Muscle layer of colon (tissue), 2 donors: ENCODE results near the gene CPLANE1.
"Not testable (repeated sequence)": the region's sequence is repeated elsewhere in the genome, so short reads cannot be mapped to it uniquely, and the experiment has no call there.

Experiments used
- H3K27ac ChIP-seq: one replicate; pipeline ENCODE4 v1.7.0; 2013; ENCODE audit warnings: low read depth, mild to moderate bottlenecking, low read length, moderate library complexity
- H3K27me3 ChIP-seq, 2 donors: one replicate each; pipeline ENCODE4 v1.7.0; 2013; ENCODE audit warnings: low read length in 2 of 2, mild to moderate bottlenecking in 2 of 2; ENCODE audit not compliant: insufficient read depth in 2 of 2, control insufficient read depth in 1 of 2
- H3K36me3 ChIP-seq: one replicate; pipeline ENCODE4 v1.7.0; 2013; ENCODE audit warnings: mild to moderate bottlenecking, low read length; ENCODE audit not compliant: insufficient read depth
- H3K4me1 ChIP-seq: one replicate; pipeline ENCODE4 v1.7.0; 2013; ENCODE audit warnings: mild to moderate bottlenecking, low read length; ENCODE audit not compliant: insufficient read depth
- H3K4me3 ChIP-seq, 2 donors: one replicate each; pipeline ENCODE4 v1.7.0; 2013; ENCODE audit warnings: low read length in 2 of 2, low read depth in 1 of 2, mild to moderate bottlenecking in 1 of 2, moderate library complexity in 1 of 2
- H3K9ac ChIP-seq: one replicate; pipeline ENCODE4 v1.7.0; 2013; ENCODE audit warnings: low read length
- H3K9me3 ChIP-seq: one replicate; pipeline ENCODE4 v1.7.0; 2013; ENCODE audit warnings: mild to moderate bottlenecking, low read length
- donor health status: abdominal sarcoma.
- donor health status: Adenocarcinoma of cecum.

The CPLANE1 gene

DNA sequence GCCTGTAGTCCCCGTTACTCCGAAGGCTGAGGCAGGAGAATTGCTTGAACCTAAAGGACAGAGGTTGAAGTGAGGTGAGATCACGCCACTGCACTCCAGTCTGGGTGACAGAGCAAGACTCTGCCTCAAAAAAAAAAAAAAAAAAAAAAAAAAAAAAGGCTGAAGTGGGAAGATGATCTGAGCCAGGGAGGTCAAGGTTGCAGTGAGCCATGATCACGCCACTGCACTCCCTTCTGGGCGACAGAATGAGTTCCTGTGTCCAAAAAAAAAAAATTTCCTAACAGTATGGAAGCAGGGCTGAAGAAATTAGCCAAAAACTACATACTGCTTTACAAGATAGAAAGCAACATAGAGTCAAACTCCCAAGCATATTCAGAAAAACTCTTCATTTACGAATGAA lies 132.8 kb downstream of the CPLANE1 start:
- Histone ChIP-seq H3K4me1 (no peaks in the 10 kb centered on the region), H3K36me3 (peaks cover 30% of the 10 kb centered on the region), H3K9me3 (no peaks in the 10 kb centered on the region), H3K27me3 (no peaks in the 10 kb centered on the region), H3K27ac (no peak overlapping the region), H3K4me3 (no peak overlapping the region), H3K9ac (no peak overlapping the region)

DNA sequence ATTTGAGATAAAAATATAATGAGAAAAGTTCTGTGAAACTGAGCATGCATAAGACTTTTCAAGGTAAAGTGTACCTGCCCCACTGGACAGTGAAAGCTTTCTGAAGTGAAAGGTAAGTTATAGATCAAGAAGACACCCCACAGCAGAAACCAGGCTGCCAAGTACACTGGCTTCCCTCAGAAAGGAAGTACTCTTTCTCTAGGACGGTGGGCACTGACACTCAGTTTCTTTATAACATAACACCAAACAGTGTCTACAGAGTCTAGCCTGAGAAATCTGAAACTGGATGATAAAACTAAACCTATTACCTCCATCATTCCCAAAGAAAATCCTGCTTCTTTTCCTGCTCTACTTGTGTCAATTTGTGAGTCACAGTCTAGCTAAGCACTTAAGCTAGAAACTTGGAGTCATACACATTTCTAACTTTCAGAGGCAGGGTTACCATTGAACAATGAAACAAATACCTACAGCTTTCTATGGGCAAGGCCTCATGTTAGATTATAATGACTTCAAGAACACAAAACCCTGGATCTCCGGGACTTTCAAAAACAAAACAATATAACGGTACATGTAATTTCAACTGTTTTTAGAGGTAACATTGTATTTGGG lies 136.7 kb downstream of the CPLANE1 start:
- peaks cover 38% of the 10 kb centered on the region for H3K36me3 ChIP-seq
- no peak overlapping the region for H3K4me3 ChIP-seq
- no peaks in the 10 kb centered on the region for H3K9me3 ChIP-seq
- H3K9ac ChIP-seq, result no peak overlapping the region
- H3K27ac ChIP-seq, result no peak overlapping the region
- no peaks in the 10 kb centered on the region for H3K27me3 ChIP-seq
- no peaks in the 10 kb centered on the region for H3K4me1 ChIP-seq

DNA sequence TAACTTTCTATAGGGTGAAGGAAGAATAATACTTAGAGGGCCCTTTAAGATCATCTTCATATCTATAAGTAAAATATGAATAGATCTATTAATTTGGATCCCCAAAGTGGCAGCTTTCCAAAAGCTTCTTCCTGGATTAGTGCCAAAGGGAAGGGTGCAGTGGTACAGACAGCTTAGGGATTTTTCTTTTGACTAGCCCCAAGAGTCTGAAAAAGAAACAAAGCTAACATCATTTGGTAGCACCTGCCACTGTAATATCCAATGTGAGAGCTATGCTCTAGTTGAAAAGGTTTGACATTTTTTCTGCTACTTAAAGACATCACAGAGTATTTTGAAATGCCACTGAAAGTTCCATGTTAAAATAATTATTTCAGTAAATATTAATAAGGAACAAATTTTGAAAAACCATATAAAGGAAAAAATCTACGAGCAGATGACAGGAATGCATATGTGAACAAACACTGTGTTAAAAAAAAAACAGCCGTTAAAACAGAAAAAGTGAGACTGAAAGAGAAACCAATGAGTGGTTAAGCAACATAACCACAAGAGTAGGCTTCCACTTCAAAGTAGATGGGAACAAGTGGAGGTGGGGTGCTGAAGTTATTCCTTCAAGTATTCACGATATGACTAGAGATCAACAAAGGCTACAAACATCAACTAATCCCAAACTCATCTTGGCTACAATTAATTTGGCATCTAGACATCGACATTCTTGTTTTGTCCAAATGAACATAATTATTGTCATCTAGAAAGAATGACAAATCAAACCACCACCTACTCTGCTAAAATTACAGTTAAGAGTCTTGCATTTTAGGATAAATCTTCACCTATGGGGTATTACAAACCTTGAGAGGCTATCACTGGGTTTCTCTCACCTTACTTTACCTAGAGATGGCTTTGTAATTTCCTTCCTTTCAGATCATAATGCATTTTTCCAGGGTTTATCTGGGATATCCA lies 137.5 kb downstream of the CPLANE1 start:
- no peak overlapping the region for H3K4me3 ChIP-seq
- H3K36me3 ChIP-seq, result peaks cover 44% of the 10 kb centered on the region
- no peak overlapping the region for H3K9ac ChIP-seq
- no peaks in the 10 kb centered on the region for H3K9me3 ChIP-seq
- H3K27me3 ChIP-seq, result no peaks in the 10 kb centered on the region
- H3K27ac ChIP-seq, result no peak overlapping the region
- no peaks in the 10 kb centered on the region for H3K4me1 ChIP-seq

DNA sequence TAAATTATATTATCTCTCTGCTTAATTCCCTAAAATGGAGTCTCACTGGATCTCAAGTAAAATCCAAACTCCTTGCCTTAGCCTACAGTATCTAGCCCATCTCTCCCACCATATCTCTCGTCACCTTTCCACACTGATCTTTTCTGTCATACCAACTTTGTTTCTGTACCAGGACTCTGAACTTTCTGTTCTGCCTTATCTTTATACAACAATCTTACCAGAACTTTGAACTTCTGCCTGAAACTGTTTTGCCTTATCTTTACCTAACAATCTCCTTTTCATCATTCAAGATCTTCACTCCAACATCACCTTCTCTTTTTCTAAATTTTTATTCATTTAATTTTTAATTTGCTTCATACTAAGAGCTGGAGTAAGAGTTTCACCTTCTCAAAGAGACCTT lies 139.0 kb downstream of the CPLANE1 start:
- Histone ChIP-seq H3K9ac (no peak overlapping the region), H3K27me3 (no peaks in the 10 kb centered on the region), H3K36me3 (peaks cover 44% of the 10 kb centered on the region), H3K9me3 (no peaks in the 10 kb centered on the region), H3K4me3 (no peak overlapping the region), H3K27ac (no peak overlapping the region), H3K4me1 (no peaks in the 10 kb centered on the region)

DNA sequence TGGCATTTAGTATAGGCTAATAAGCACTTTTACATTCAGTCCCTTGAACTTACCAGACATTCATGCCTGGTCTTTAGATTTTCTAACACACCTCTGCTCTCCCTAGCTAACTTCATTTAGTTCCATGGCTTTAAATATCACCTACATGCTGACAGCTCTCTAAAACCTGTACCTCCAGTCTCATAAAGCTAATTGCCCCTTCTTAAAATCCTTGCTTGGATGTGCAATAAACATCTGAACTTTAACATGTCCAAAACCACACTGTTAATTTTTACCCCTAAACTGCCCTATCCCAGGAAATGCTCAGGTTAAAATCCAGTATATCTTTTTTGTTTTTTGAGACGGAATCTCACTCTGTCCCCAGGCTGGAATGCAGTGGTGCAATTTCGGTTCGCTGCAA lies 139.8 kb downstream of the CPLANE1 start:
- H3K27me3 ChIP-seq, result no peaks in the 10 kb centered on the region
- H3K36me3 ChIP-seq, result peaks cover 39% of the 10 kb centered on the region
- no peak overlapping the region for H3K27ac ChIP-seq

DNA sequence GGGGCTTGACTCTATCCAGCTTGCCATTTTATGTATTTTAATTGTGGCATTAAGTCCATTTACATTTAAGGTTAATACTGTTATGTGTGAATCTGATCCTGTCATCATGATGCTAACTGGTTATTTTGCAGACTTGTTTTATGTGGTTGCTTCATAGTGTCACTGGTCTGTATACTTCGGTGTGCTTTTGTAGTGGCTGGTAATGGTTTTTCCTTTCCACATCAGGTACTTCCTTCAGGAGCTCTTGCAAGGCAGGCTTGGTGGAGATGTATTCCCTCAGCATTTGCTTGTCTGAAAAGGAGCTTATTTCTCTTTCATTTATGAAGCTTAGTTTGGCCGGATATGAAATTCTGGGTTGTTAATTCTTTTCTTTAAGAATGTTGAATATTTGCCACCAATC lies 145.9 kb downstream of the CPLANE1 start:
- Histone ChIP-seq H3K4me1 (no peaks in the 10 kb centered on the region), H3K9ac (no peak overlapping the region), H3K9me3 (no peaks in the 10 kb centered on the region), H3K36me3 (peaks cover 16% of the 10 kb centered on the region), H3K4me3 (no peak overlapping the region), H3K27ac (no peak overlapping the region), H3K27me3 (no peaks in the 10 kb centered on the region)

More for the DNA sequence above, 139.8 kb downstream of the CPLANE1 start:
- no peak overlapping the region for H3K9ac ChIP-seq
- no peak overlapping the region for H3K4me3 ChIP-seq
- no peaks in the 10 kb centered on the region for H3K9me3 ChIP-seq
- no peaks in the 10 kb centered on the region for H3K4me1 ChIP-seq

DNA sequence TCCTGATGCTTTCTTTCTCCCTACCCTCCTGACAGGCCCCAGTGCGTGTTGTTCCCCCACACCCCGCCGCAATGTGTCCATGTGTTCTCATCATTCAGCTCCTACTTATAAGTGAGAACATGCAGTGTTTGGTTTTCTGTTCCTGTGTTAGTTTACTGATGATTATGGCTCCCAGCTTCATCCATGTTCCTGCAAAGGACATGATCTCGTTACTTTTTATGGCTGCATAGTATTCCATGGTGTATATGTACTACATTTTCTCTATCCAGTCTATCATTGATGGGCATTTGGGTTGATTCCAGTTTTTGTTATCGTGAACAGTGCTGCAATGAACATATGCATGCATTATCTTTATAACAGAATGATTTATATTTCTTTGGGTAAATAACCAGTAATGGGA lies 149.9 kb downstream of the CPLANE1 start:
- H3K27me3 ChIP-seq, H3K9me3 ChIP-seq, H3K36me3 ChIP-seq, H3K4me3 ChIP-seq, H3K4me1 ChIP-seq, H3K9ac ChIP-seq, H3K27ac ChIP-seq: not testable (repeated sequence)

DNA sequence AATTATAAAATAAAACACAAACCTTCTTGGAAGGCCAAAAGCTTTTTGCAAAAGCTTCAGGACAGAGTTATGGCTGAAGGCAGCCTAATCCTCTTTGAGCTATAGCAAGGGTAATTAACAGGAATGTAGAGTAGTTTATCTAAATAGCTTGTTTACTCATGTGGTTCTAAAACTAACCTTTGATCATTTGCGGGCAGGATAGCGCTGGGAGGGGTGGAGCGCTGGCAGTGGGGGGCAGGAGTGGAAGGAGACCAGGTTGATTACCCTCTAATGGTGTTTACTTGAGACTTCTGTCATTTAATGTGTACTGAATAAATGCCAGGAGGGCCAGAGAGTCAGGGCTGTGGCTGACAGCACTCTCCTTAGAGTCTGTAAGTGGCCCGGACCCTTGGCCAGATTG lies 155.4 kb downstream of the CPLANE1 start:
- H3K36me3 ChIP-seq, H3K9ac ChIP-seq, H3K4me3 ChIP-seq, H3K27ac ChIP-seq, H3K4me1 ChIP-seq, H3K9me3 ChIP-seq, H3K27me3 ChIP-seq: not testable (repeated sequence)

DNA sequence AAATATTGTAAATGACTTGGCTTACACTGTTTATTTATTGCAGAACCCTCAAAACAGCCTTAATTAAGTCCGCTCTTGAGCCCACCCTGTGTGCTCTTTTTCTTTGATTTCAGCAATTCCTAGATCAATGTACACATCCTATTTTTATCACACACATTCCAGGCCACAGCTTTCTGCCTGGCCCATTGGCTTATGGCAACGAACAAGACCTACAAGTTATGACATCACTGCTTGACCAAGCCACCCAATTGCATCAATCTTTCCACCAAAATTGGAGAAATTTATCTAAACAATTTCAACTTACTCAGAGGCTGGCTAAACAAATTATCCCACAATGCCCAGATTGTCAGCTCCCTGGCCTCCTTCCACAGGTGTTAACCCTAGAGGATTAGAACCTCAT lies 158.4 kb downstream of the CPLANE1 start:
- H3K9ac ChIP-seq, result no peak overlapping the region
- H3K27me3 ChIP-seq, result no peaks in the 10 kb centered on the region
- no peak overlapping the region for H3K4me3 ChIP-seq
- no peak overlapping the region for H3K27ac ChIP-seq
- no peaks in the 10 kb centered on the region for H3K36me3 ChIP-seq
- no peaks in the 10 kb centered on the region for H3K4me1 ChIP-seq
- no peaks in the 10 kb centered on the region for H3K9me3 ChIP-seq

DNA sequence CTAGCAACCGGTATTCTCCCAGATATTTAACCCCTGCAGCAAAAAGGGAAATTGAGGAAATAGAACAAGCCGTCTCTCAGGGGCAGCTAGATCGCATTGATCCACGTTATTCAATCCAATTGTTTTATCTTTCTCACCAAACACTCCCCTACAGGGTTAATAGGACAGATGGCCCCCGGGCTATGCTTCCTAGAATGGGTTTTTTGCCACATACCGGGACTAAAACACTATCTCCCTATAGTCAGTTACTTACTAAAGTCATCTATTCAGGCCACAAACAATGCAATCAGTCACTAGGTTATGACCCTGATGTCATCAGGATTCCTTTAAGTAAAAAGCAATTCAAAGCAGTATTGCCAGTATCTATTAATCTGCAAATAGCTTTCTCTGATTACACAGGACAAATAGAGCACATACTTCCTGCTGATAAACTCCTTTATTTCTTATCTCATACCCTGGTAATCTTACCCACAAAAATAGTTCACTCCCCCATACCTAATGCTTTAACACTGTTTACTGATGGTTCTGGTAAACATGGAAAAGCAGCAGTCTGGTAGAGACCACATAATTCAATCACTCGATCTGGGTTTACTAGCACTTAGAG lies 159.0 kb downstream of the CPLANE1 start:
- Histone ChIP-seq H3K27me3 (no peaks in the 10 kb centered on the region), H3K9ac (no peak overlapping the region), H3K27ac (no peak overlapping the region), H3K36me3 (no peaks in the 10 kb centered on the region), H3K4me1 (no peaks in the 10 kb centered on the region), H3K4me3 (no peak overlapping the region), H3K9me3 (no peaks in the 10 kb centered on the region)

DNA sequence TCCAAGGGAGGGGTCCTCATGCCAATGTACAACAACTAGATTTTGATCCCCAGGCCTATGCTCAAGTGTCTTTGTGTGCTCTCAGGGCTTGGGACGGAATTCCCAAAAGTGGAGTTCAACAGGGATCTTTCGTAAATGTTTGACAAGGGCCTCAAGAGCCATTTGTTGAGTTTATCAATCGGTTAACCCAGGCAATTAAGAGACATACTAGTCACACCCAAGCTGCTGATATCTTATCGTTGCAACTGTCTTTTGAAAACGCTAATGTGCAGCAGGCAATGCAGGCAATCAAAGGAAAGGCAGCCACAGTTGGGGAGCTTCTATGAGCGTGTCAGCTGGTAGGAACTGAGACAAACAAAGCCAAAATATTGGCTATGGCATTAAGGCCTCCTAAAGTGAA lies 161.2 kb downstream of the CPLANE1 start:
- Histone ChIP-seq H3K36me3 (no peaks in the 10 kb centered on the region), H3K9me3 (no peaks in the 10 kb centered on the region), H3K27me3 (no peaks in the 10 kb centered on the region), H3K4me3 (no peak overlapping the region), H3K9ac (no peak overlapping the region), H3K27ac (no peak overlapping the region), H3K4me1 (no peaks in the 10 kb centered on the region)
